Suppressor macrophage (primary cell): ENCODE measurements around the gene PROS1.
A peak's percentile ranks its signal among the peaks of the same experiment; 100 is the strongest.
"Not testable (repeated sequence)": the region's sequence is repeated elsewhere in the genome, so short reads cannot be mapped to it uniquely, and the experiment has no call there.

Experiments used
- DNase-seq, 4 experiments: peaks; one replicate each; pipeline ENCODE4 v3.0.0-alpha.2; 2020 to 2022

The PROS1 gene

DNA sequence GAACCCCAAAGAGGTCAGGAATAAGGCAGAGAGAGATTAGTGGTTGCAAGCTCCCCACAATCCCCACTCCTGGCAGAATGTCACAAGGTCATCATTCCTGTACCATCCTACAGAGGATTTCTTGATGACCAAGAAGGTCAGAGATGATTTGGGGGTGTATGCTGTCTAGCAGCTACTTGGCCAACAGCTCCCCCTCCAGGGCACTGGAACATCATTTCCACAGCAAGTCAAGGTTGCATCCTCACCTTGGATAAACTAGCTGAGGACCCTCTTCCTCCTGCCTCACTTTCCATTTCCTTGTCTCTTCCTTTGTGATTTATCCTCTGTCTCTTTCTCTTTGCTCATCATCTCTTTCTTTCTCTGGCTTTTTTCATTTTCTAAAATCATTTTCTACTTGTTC lies 106.3 kb downstream of the PROS1 start:
- DNase-seq = no peak

DNA sequence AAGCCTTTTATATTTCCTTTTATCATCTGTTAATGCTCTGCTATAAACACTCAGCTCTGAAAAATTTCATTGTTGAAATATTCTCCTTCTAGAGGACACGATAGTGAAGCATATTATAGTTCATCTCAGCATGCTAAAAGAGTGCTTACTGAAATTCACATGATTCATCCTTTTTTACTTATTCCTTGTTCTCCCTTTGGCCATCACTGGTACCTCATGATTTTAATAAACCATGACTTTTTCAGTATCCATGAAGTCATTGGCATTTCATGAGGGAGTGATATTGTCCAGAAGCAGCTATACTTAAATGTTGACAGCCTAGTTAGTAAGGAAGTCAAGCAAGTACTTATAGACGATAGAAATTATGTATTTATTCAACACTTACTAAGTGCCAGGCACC lies 112.7 kb downstream of the PROS1 start:
- DNase-seq = no peak

DNA sequence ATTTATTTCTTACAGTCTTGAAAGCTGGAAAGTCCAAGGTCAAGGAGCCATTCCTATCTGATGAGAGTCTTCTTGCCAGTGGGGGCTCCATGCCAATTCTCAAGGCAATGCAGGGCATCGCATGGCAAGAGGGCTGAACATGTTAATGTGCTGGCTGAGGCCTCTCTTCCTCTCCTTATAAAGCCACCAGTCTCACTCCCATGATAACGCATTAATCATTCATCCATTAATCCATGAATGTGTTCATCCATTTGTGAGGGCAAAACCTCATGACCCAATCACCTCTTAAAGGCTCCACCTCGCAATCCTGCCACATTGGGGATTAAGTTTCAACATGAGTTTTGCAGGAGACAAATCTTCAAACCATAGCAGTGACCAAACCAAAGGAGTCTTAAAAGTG lies 118.3 kb downstream of the PROS1 start:
- DNase-seq = no peak

DNA sequence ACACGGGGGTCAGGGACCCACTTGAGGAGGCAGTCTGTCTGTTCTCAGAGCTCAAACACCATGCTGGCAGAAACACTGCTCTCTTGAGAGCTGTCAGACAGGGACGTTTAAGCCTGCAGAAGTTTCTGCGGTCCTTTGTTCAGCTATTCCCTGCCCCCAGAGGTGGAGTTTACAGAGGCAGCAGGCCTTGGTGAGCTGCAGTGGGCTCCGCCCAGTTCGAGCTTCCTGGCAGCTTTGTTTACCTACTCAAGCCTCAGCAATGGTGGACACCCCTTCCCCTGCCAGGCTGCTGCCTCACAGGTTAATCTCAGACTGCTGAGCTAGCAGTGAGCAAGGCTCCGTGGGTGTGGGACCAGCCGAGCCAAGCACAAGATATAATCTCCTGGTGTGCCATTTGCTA lies 121.5 kb downstream of the PROS1 start:
- not testable (repeated sequence) for DNase-seq

DNA sequence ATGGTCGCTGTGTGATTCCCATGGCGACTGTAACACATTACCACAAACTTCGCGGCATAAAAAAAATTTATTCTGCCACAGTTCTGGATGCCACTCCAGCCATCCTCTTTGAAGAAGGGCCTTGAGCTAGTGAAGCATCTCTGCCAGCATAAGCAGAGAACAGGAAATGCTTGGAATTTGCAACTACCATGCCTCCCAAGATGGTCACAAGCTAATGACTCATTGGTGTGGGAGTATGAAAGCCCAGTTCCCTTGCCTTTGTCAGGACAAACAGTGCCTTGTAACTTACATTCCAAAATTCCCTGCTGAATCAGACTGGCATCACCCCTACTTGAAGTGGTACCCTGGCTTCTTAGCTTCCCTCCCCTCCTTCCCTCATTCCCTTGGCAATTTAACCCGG lies 129.7 kb downstream of the PROS1 start:
- DNase-seq = peak; percentile 31 to 47 (median 41)

DNA sequence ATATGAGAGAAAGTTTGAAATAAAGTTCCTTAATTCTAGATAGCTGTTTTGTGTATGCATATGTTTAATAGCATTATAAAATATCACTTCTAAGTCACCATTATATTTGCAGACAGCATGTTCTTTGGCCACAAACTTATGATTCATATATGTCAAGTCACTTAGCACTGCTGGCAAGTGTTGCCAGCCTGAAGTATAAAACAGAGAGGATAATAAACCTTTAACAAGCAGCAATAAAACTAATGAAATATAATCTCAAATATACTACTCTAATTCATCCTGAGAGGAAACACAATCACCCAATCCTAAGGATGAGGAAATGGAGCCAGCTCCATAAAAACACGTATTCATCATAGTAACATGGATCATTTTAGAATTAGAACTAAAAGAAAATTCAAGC lies 134.5 kb downstream of the PROS1 start:
- DNase-seq = not testable (repeated sequence)
